Measurements from ENCODE around the gene PDE3B. TPM values are rescaled to one million over a fixed set of nuclear protein-coding genes. Genes with fewer than 3 reads are reported as not detected.

Gene PDE3B
- total RNA-seq, 1 donor, result 0.36 TPM

DNA sequence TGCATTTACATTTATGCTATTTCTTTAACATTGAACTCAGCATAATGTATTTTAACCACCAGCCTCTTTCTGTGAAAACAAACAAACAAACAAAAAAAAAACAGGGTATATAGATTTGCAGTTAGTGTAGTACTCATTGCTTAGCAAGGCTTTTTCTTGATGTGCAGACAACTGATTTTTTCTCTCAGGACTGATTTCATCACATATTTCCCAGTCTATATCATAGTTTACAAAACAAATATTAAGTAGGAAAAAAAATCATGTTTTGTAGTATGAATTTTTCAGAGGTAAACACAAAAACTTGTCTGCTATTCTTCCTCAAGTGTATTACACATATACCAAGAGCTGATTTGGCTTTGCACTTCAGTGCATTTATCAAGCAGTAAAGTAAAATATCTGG lies 123.0 kb downstream of the PDE3B start:
- Histone ChIP-seq H4K20me1 (ENCODE audit: insufficient read depth, low read length) (no peaks in the 10 kb centered on the region), H3K4me3 (ENCODE audit: insufficient read depth, low read length) (no peak overlapping the region), H3K79me2 (ENCODE audit: insufficient read depth, low read length) (no peaks in the 10 kb centered on the region), H3K4me1 (ENCODE audit: insufficient read depth, low read length) (no peaks in the 10 kb centered on the region), H3K36me3 (ENCODE audit: insufficient read depth, low read length) (no peaks in the 10 kb centered on the region), H3K9me3 (ENCODE audit: low read depth, low read length) (no peaks in the 10 kb centered on the region), H3K4me2 (ENCODE audit: insufficient read depth, low read length) (no peak overlapping the region), H3K27ac (ENCODE audit: low read depth, low read length) (no peak overlapping the region), H3K27me3 (ENCODE audit: insufficient read depth, low read length) (no peaks in the 10 kb centered on the region), H2AFZ (ENCODE audit: low read length) (no peak overlapping the region)
- no peak for DNase-seq (ENCODE audit: insufficient read length, low spot score, missing footprints)
- TF ChIP-seq CTCF (IDR thresholded peaks at IDR 0.05; ENCODE audit: extremely low read depth, low read depth, low read length), result no peak

GRCh38 chr11:14768526-14769188 lies 125.1 kb downstream of the PDE3B start:
- Histone ChIP-seq H2AFZ (ENCODE audit: low read length) (no peak overlapping the region), H3K79me2 (ENCODE audit: insufficient read depth, low read length) (no peaks in the 10 kb centered on the region), H3K27me3 (ENCODE audit: insufficient read depth, low read length) (no peaks in the 10 kb centered on the region), H3K4me3 (ENCODE audit: insufficient read depth, low read length) (no peak overlapping the region), H4K20me1 (ENCODE audit: insufficient read depth, low read length) (no peaks in the 10 kb centered on the region), H3K4me1 (ENCODE audit: insufficient read depth, low read length) (no peaks in the 10 kb centered on the region), H3K36me3 (ENCODE audit: insufficient read depth, low read length) (no peaks in the 10 kb centered on the region), H3K27ac (ENCODE audit: low read depth, low read length) (no peak overlapping the region), H3K4me2 (ENCODE audit: insufficient read depth, low read length) (no peak overlapping the region), H3K9me3 (ENCODE audit: low read depth, low read length) (no peaks in the 10 kb centered on the region)
- no peak for TF ChIP-seq CTCF (IDR thresholded peaks at IDR 0.05; ENCODE audit: extremely low read depth, low read depth, low read length)
- DNase-seq (ENCODE audit: insufficient read length, low spot score, missing footprints), result no peak

- Histone ChIP-seq H3K9me3 (ENCODE audit: low read depth, low read length) (no peaks in the 10 kb centered on the region), H3K36me3 (ENCODE audit: insufficient read depth, low read length) (no peaks in the 10 kb centered on the region), H4K20me1 (ENCODE audit: insufficient read depth, low read length) (no peaks in the 10 kb centered on the region), H3K4me1 (ENCODE audit: insufficient read depth, low read length) (no peaks in the 10 kb centered on the region), H3K27me3 (ENCODE audit: insufficient read depth, low read length) (no peaks in the 10 kb centered on the region), H3K4me2 (ENCODE audit: insufficient read depth, low read length) (no peak overlapping the region), H3K4me3 (ENCODE audit: insufficient read depth, low read length) (no peak overlapping the region), H3K79me2 (ENCODE audit: insufficient read depth, low read length) (no peaks in the 10 kb centered on the region), H2AFZ (ENCODE audit: low read length) (no peak overlapping the region), H3K27ac (ENCODE audit: low read depth, low read length) (no peak overlapping the region)
- DNase-seq (ENCODE audit: insufficient read length, low spot score, missing footprints), result no peak
- no peak for TF ChIP-seq CTCF (IDR thresholded peaks at IDR 0.05; ENCODE audit: extremely low read depth, low read depth, low read length)
These were observed 130.2 kb downstream of the PDE3B start for GRCh38 chr11:14773755-14774154.

- no peak overlapping the region for H2AFZ ChIP-seq (ENCODE audit: low read length)
- no peaks in the 10 kb centered on the region for H3K9me3 ChIP-seq (ENCODE audit: low read depth, low read length)
- H3K27ac ChIP-seq (ENCODE audit: low read depth, low read length), result no peak overlapping the region
- no peaks in the 10 kb centered on the region for H3K36me3 ChIP-seq (ENCODE audit: insufficient read depth, low read length)
- H3K4me3 ChIP-seq (ENCODE audit: insufficient read depth, low read length), result no peak overlapping the region
- no peaks in the 10 kb centered on the region for H4K20me1 ChIP-seq (ENCODE audit: insufficient read depth, low read length)
- DNase-seq (ENCODE audit: insufficient read length, low spot score, missing footprints), result no peak
- H3K4me2 ChIP-seq (ENCODE audit: insufficient read depth, low read length), result no peak overlapping the region
- no peaks in the 10 kb centered on the region for H3K4me1 ChIP-seq (ENCODE audit: insufficient read depth, low read length)
- TF ChIP-seq CTCF (IDR thresholded peaks at IDR 0.05; ENCODE audit: extremely low read depth, low read depth, low read length), result no peak
- H3K27me3 ChIP-seq (ENCODE audit: insufficient read depth, low read length), result no peaks in the 10 kb centered on the region
- H3K79me2 ChIP-seq (ENCODE audit: insufficient read depth, low read length), result no peaks in the 10 kb centered on the region
These were observed 131.1 kb downstream of the PDE3B start for GRCh38 chr11:14774721-14775120.

Data from osteoblast (primary cell).